ENCODE data around the gene AMHR2.

The AMHR2 gene

GRCh38 chr12:53474819-53475218 lies 51.2 kb downstream of the AMHR2 start:
- no peak overlapping the region for H3K4me3 ChIP-seq (ENCODE audit: low read length)
- no peak for TF ChIP-seq ZNF274 (IDR thresholded peaks at IDR 0.05; ENCODE audit: low read depth, low read length)

- no peak overlapping the region for H3K4me3 ChIP-seq (ENCODE audit: low read length)
- no peak for TF ChIP-seq ZNF274 (IDR thresholded peaks at IDR 0.05; ENCODE audit: low read depth, low read length)
These were observed 53.1 kb downstream of the AMHR2 start for GRCh38 chr12:53476769-53477209.

GRCh38 chr12:53478865-53479264 lies 55.2 kb downstream of the AMHR2 start:
- no peak overlapping the region for H3K4me3 ChIP-seq (ENCODE audit: low read length)
- no peak for TF ChIP-seq ZNF274 (IDR thresholded peaks at IDR 0.05; ENCODE audit: low read depth, low read length)

- H3K4me3 ChIP-seq (ENCODE audit: low read length), result no peak overlapping the region
- no peak for TF ChIP-seq ZNF274 (IDR thresholded peaks at IDR 0.05; ENCODE audit: low read depth, low read length)
These were observed 55.7 kb downstream of the AMHR2 start for GRCh38 chr12:53479331-53479730.

- no peak overlapping the region for H3K4me3 ChIP-seq (ENCODE audit: low read length)
- TF ChIP-seq ZNF274 (IDR thresholded peaks at IDR 0.05; ENCODE audit: low read depth, low read length), result no peak
These were observed 57.1 kb downstream of the AMHR2 start for GRCh38 chr12:53480491-53481442.

Data from GM08714 (cell line).